RCC 7860 (cell line): Measurements from ENCODE around the gene ROBO2.

ENCODE experiments used
- DNase-seq: peaks from one replicate; pipeline ENCODE4 v3.0.0-alpha.2; 2015; ENCODE audit warnings: low spot score
- FAIRE-seq: peaks from 2 replicates; lab custom pipeline; 2012; peaks lifted over from hg19 to GRCh38; lab: Jason Lieb, UNC

Gene ROBO2

DNA sequence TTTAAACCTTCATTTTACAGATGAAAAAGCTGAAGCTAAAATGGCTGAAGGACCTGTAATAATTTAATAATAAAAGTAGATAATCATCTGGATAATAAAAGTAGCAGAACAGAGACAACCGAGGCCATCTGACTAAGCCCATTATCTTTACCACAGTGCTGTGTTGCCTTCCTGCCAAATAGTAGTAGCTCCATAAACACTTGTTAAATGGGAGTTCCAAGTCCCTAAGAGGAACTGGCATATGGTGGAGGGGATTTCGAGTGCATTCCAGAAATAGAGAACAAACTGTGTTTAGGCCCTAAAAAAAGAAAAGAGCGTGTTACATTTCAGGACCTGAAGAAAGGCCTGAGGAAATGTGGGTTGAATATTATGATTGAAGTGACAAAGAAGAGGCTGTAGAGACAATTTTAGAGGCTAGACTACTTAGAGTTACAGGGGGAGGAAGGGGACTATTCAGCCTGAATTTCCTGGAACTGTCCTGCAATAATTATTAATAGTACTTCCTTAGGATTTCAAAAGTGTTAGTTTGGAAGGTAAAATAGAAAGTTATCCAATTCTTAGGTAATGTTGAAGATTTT is 424.3 kb downstream of the ROBO2 start:
- no peak for FAIRE-seq
- DNase-seq: no peak

GRCh38 chr3:77466562-77467115 is 426.7 kb downstream of the ROBO2 start:
- FAIRE-seq: no peak

GRCh38 chr3:77467702-77468625 is 428.1 kb downstream of the ROBO2 start:
- FAIRE-seq: no peak

More at GRCh38 chr3:77466562-77467115, 426.7 kb downstream of the ROBO2 start:
- DNase-seq: no peak

GRCh38 chr3:77468626-77469020 is 428.7 kb downstream of the ROBO2 start:
- FAIRE-seq (no peak), DNase-seq (no peak)

More at GRCh38 chr3:77467702-77468625, 428.1 kb downstream of the ROBO2 start:
- DNase-seq: no peak

- FAIRE-seq (no peak), DNase-seq (no peak)
Measured at GRCh38 chr3:77475507-77475906, 435.6 kb downstream of the ROBO2 start.

- FAIRE-seq (no peak), DNase-seq (no peak)
Measured at GRCh38 chr3:77479021-77479420, 439.1 kb downstream of the ROBO2 start.

GRCh38 chr3:77489216-77489615 is 449.3 kb downstream of the ROBO2 start:
- DNase-seq (no peak), FAIRE-seq (no peak)

- DNase-seq (no peak), FAIRE-seq (no peak)
Measured at GRCh38 chr3:77491961-77492360, 452.1 kb downstream of the ROBO2 start.

GRCh38 chr3:77500721-77501120 is 460.8 kb downstream of the ROBO2 start:
- DNase-seq: no peak
- FAIRE-seq: no peak

- DNase-seq (no peak), FAIRE-seq (no peak)
Measured at GRCh38 chr3:77506384-77506783, 466.5 kb downstream of the ROBO2 start.

GRCh38 chr3:77513542-77513941 is 473.6 kb downstream of the ROBO2 start:
- DNase-seq: no peak
- no peak for FAIRE-seq

DNA sequence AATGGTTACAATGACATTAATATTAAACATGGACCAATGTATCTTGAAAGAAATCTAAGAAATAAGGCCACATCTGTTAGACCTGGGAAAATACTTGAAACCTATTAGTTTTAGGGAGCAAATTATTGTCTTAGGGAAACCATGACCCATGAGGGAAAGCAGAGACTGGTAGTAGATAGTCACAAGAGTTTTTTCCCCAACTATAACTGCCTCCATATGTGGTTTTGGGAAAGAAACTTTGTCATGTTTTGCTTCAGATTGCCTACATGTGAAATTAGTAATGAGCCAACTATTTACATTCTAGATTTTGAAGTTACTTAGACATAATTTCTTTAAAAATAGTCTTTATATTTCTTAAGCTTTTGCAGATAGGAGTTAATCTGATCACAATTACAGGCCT is 474.9 kb downstream of the ROBO2 start:
- no peak for DNase-seq
- no peak for FAIRE-seq

DNA sequence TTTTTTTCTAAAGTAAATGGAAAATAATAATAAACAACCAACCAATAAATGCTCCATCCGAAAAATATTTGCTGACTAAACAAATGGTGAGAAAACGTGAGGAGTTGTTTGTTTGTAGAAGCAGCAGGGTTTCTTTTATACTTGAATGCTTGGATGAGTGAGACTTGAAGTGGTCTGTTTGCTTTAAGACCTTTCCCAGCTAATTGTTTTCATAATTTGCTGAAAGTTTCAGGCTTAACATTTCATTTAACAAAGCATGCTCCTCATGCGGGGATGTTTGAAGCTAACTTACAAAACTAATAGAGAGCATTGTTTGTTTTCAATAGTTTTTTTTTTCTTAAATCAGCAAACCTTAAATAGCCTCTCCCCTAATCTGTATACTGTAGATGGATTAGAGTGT is 484.6 kb downstream of the ROBO2 start:
- no peak for FAIRE-seq
- no peak for DNase-seq

GRCh38 chr3:77524946-77525682 is 485.2 kb downstream of the ROBO2 start:
- no peak for DNase-seq
- no peak for FAIRE-seq

DNA sequence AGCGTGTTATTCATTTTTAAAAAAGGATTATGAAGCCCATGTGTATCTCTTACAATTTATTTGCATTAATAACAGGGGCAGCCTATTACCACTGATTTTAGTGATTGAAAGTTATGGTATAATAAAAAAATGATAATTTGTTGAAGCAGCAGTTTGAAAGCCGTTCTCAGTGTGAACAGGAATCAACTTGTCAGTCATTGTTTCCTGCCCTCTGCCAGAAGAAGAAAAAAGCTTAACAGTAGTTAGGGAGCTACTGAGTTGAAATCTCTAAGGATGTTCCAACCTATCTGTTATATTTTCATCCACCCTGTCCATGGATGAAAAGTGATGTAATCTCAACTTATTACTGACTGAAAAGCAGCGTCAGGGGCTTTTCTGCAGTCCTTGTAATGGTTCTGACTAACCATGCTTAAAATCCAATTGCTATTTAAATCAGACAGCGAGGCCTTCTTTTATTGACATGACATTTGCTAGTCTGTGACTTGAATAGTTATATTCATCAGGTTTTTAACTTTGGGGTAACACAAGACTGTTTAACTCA is 486.7 kb downstream of the ROBO2 start:
- DNase-seq (no peak), FAIRE-seq (no peak)

GRCh38 chr3:77529522-77529921 is 489.6 kb downstream of the ROBO2 start:
- DNase-seq: no peak
- FAIRE-seq: no peak

DNA sequence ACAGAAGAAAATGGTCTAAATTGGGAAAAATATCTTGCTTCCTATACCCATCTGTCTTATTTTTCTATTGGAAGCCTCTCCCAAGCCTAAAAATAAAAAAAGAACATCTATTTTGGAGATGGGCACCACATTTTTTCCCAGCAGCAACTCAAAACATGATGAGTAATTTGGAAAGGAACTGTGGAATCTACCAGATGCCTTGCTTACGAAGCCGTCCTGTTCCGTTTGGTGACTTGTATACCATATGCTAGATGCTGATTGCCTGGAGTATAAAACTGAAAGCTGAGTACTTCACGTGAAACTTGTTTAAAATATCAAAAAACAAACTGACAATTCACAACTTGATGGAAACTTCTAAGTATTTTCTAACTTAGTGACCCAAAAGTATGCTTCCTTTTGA is 491.0 kb downstream of the ROBO2 start:
- no peak for DNase-seq
- FAIRE-seq: no peak

- DNase-seq: no peak
- no peak for FAIRE-seq
Measured at GRCh38 chr3:77535116-77535515, 495.2 kb downstream of the ROBO2 start.

- FAIRE-seq: no peak
- DNase-seq: no peak
Measured at GRCh38 chr3:77536038-77536775, 496.3 kb downstream of the ROBO2 start.

DNA sequence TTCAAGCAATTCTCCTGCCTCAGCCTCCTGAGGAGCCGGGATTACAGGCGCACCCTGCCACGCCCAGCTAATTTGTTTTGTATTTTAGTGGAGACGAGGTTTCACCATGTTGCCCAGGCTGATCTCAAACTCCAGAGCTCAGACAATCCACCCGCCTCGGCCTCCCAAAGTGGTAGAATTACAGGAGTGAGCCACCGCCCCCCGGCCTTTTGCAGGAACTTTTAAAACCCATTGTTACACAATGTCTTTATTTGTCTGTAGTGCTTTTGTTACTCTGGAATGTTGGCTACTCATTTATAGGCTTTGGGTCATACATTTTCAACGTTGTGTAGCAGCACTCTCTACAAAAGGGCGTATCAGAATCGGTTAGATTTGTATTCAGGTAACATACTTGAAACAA is 499.1 kb downstream of the ROBO2 start:
- no peak for FAIRE-seq

More for the DNA sequence above, 499.1 kb downstream of the ROBO2 start:
- no peak for DNase-seq
